HCT116 (cell line): ENCODE measurements around the gene RAMP2.

ENCODE experiments used
- CEBPB ChIP-seq: IDR thresholded peaks from 2 replicates; pipeline ENCODE4 v1.6.1; 2012; ENCODE audit warnings: low read depth
- EZH2phosphoT487 ChIP-seq: fragments of 200-600 bp; IDR thresholded peaks from 2 replicates; pipeline ENCODE4 v1.6.1; 2018; ENCODE audit warnings: antibody characterized with exemption, borderline replicate concordance
- FOSL1 ChIP-seq: IDR thresholded peaks from 2 replicates; pipeline ENCODE4 v1.6.1; 2012; ENCODE audit warnings: low read depth
- MAX ChIP-seq: IDR thresholded peaks from 2 replicates; pipeline ENCODE4 v1.6.1; 2012
- POLR2A ChIP-seq: IDR thresholded peaks from 2 replicates; pipeline ENCODE4 v1.7.0; 2011; ENCODE audit warnings: borderline replicate concordance; ENCODE audit not compliant: insufficient read depth, insufficient read length; ENCODE audit errors: extremely low read depth
- POLR2AphosphoS5 ChIP-seq: IDR thresholded peaks from 2 replicates; pipeline ENCODE4 v1.6.1; 2011; ENCODE audit warnings: mild to moderate bottlenecking, low read depth, low read length, moderate library complexity
- TF ChIP-seq, protein P1 (sequence below), 3 experiments: fragments of 200-600 bp in 1 of 3; sonication (generic) in 1 of 3; IDR thresholded peaks in 2 of 3; conservative IDR thresholded peaks in 1 of 3; 2 replicates each; pipeline ENCODE4 v1.5.1; 2012 to 2017; ENCODE audit warnings: low read depth in 2 of 3, low read length in 2 of 3, antibody characterized with exemption in 1 of 3, borderline replicate concordance in 1 of 3, control low read depth in 1 of 3, mild to moderate bottlenecking in 1 of 3, mixed read lengths in 1 of 3, mixed run types in 1 of 3, moderate library complexity in 1 of 3; ENCODE audit not compliant: insufficient read depth in 1 of 3

DNA sequence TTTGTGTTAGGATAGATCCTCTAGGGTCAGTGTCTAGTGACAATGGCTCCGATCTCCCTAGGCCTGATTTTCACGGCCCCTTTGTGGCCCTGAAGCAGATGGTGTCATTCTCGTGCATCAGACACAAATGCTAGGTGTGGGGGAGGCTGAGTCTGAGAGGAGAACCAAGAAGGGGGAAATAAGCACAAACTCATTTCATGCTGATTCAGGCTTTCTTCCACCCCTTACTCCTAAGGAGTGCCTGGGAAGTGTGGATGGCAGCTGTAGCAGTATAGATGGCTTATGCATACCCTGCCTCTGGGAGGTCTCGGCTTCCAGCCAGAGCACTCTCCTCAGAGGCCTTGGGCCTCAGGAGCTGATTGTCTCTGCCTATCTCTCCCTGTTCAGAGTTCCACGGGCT lies 17.5 kb downstream of the RAMP2 start:
- TF ChIP-seq POLR2A (no peak), POLR2AphosphoS5 (no peak), MAX (no peak), EZH2phosphoT487 (no peak), CEBPB (no peak), FOSL1 (no peak)
- TF ChIP-seq, protein P1, sequence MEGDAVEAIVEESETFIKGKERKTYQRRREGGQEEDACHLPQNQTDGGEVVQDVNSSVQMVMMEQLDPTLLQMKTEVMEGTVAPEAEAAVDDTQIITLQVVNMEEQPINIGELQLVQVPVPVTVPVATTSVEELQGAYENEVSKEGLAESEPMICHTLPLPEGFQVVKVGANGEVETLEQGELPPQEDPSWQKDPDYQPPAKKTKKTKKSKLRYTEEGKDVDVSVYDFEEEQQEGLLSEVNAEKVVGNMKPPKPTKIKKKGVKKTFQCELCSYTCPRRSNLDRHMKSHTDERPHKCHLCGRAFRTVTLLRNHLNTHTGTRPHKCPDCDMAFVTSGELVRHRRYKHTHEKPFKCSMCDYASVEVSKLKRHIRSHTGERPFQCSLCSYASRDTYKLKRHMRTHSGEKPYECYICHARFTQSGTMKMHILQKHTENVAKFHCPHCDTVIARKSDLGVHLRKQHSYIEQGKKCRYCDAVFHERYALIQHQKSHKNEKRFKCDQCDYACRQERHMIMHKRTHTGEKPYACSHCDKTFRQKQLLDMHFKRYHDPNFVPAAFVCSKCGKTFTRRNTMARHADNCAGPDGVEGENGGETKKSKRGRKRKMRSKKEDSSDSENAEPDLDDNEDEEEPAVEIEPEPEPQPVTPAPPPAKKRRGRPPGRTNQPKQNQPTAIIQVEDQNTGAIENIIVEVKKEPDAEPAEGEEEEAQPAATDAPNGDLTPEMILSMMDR (IDR thresholded peaks at IDR 0.05 in 2 of 3, conservative IDR thresholded peaks at IDR 0.05 in 1 of 3; ENCODE audit: borderline replicate concordance in 1 of 3, insufficient read depth in 1 of 3, low read depth in 2 of 3, low read length in 2 of 3), result no peak
